ENCODE data around the gene LRSAM1. TPM values are rescaled to one million over a fixed set of nuclear protein-coding genes. Genes with fewer than 3 reads are reported as not detected.

The LRSAM1 gene
- total RNA-seq, 1 donor from 2014 or later = 14.2 TPM

DNA sequence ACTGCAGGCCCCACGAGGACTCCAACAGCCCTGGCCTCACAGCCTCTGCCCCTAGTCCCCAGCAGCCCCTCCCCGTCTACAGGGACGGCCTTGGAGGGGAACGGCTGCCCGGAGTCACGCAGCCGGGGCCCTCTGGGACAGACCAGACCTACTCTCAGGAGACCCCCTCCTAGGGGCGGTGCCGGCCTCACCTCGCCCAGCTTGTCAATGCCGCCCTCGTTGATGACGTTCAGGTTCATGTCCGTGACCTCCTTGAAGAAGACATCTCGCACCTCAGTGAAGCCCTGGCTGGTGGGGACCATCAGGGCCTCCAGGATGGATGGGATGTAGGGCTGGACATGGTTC lies 58.6 kb downstream of the LRSAM1 start:
- intact Hi-C loops (cut with micrococcal nuclease) = no loop called here

DNA sequence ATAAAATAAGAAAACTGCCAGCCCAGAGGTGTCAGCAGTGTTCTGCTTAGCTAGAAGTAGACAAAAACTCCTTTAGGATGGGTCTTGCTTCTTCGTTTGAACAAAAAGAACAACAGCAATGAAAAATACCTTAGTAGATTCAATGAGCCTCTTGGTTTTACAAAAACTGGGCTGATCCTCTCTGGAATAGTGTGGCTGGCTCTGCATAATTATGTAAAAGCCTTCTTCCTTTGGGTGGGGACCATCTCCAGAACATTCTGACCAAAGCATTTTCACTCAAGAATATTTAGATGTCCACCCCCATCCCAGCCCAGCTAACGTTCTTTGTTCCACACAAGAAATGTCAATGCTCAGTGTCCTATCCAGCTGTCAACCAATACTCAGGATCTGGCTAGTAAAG lies 63.2 kb downstream of the LRSAM1 start:
- intact Hi-C loops (cut with micrococcal nuclease) = no loop called here

DNA sequence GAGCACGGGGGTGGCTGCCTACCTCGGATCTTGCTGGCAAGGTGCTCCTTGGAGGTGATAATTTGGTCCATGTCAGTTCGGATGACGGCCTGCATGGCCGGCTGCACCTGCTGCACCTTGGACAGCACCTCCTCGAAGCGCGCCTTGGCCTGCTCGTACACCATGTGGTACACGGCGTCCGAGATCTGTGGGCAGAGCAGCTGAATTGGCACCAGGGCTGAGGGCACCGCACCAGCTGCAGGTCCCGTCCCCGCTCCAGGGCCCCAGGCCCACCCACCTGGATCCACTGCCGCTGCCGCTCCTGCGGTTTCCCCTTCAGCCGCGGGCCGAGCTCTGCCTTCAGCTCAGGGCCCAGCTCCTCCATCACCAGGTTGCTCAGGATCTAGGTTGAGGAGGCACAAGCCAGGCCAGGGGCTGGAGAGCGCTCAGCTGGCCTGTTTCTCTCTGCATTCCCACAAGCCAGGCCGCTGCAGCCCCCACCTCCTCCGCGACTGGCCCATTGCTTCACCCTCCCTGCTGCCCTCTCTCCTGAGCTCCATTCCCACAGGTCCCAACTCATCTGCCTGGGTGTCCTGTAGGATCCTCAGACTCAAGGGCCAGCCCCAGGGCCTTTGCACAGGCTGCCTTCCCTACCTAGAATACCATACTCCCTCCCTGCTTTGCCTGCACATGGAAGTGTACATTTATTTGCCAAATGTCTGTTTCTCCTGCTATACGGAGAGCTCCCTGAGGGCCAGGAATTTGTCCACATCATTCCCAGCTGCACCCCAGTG lies 65.7 kb downstream of the LRSAM1 start:
- intact Hi-C loops (cut with micrococcal nuclease) = no loop called here

DNA sequence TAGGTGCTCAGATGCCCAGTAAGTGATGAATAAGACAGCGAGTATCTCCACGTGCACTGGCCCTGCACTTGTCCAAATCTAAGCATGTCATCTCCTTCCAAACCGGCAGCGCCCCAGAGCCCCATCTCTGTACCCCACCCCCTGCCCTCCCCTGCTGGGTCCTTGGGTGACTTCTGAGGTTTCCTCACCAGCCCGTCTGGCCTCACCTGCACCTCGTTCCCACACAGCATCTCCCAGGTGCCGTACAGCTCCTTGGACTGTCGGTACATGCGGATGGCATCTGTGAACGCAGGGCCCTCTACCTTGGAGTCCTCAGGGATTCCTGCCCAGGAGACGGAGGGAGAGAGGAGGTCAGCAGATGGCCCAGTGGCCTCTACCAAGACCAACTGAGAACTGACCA lies 66.3 kb downstream of the LRSAM1 start:
- intact Hi-C loops (cut with micrococcal nuclease) = no loop called here

DNA sequence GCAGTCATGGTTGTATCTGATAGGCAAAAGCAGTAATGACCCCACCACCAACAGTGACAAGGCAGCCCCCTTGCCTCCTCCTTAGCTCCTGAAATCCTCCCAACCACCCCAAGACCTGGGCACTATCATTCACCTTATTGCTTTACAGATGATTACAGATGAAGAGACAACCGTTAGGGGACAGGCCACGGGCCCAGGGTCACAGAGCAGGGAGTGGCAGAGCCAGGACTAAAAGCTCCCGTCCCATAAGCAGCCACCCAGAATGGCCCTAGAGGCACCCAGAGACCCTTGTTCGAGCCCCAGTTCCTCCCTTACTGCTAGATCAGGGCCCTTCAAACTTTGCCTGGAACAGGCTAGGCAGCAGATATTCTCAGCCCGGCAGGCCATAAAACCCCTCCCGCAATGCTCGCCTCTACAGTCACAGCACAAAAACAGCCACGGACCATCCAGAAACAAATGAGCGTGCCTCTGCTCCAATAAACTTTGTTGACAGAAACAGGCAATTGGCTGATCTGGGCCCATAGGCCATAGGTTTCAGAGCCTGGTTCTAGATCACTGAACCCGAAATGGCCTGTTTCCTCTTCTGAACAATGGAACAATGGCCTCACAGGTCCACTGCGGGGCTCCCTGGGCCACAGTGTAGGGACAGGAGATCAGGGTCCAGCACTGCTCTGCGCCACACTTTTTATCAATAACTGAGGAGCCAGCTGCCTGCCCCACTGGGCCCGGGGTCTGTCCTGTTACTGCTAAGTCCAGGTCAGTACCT lies 67.0 kb downstream of the LRSAM1 start:
- intact Hi-C loops (cut with micrococcal nuclease) = no loop called here

DNA sequence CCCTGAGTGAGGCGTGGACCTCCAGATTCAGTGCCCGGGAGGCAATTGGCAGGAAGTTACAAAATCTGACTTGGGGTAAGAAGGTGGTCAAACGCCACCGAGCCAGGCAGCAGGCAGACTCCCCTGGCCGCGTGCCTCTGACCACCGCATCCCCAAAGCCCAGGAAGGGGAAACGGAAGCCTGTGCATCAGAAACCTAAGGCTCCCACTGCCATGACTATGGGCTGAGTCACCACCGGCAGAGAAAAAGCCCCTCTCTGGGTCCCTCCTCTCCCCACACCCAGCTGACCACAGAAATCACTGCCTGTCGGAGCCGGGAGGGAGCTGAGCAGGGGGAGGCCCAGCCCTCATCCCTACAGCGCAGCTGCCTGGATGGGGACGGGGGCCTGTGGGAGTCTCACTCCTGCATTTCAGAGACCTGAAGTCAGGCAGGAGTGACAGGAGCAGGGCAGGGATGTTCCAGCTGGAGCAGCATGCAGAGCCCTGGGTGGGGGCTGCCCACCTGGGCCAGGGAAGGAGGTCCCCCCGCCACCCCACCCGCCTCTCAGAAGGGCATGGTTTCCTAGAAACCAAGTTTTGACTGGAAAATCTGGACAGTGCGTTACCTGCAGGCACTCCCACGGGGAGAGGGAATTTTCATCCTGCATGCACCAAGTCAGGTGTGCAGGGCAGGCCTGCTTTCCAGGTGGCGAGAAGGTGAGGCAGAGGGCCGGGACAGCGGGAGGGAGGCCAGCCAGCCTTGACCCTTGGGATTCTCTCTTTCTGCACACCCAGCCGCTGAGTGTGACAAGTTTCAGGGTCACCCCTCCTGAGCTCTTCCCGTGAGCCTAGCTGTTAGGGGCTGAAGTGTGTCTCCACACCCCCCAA lies 68.2 kb downstream of the LRSAM1 start:
- intact Hi-C loops (cut with micrococcal nuclease) = no loop called here

DNA sequence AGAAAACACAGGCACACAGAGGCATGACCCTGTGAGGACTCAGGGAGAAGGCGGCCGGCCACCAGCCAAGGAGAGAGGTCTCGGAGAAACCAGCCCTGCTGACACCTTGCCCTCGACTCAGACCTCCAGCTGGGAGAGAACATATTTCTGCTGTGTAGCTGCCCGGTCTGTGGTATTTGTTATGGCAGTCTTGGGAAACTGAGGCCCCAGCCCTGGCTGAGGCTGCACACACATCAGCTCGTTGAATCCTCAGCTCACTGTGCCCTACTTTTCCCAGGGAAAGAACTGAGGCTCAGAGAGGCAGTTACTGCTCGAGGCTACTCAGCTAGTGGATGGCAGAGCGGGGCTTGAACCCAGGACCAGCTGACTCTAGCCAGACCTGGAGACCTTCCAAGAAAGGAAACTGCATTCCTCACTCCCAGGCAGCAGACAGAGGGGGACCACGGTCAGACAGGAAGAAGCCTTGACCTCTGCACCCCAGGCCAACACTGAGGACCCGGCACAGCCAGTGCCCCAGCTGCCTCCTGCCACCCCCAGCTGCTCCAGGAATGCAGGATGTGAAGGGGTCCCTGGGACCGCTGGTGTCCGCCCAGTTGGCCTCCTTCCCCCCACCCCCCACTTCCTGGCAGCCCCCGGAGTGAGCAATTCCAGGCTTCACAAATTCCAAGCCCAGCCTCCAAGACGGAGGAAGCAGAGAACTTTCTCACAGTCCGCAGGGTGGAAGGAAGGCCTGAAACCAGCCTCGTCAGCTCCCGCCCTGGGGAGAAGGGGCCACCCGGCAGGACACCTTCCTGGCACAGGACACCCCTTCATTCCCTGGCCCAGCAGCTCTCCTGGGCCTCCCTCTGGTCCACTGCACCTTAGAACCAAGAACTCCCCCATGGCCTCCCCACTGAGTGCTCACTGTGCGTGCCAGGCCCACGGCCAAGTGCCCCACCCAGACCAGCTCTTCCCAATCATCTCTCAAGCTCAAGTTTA lies 69.9 kb downstream of the LRSAM1 start:
- intact Hi-C loops (cut with micrococcal nuclease) = no loop called here

DNA sequence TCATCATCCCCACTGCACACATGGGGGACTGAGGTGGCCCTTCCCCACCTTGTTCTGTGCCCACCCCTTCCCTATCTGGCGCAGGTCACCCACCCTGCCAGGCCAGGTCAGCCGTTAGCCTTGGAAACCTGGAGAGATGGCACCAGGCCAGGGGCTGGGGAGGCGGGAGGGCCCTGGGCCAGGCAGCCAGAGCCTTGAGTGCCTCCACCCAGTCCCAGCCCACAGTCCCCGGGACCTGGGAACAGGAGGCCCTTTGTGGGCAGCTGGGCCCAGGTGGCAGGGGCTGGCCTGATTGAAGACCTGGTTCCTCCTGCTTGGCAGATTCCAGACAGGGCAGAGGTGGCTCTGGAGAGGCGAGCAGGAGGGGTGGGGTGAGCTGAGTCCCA lies 70.6 kb downstream of the LRSAM1 start:
- intact Hi-C loops (cut with micrococcal nuclease) = no loop called here

DNA sequence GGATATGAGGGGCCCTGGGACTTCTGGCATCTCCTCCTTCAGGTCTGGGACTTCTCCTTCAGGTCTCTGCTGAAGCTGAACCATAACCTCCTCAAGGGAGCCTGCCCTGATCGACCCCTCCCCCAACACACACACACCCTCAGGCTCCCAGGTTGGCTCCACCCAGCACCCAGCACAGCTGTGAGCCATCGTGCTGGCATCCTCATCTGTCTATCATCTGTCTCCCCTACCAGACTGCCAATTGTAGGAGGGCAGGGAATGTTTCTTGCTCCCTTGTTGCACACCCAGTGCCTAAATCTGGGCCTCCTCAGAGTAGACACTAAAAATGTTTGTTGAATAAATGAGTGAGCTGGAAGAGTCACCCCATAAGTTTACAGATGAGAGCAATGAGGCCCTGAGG lies 71.4 kb downstream of the LRSAM1 start:
- intact Hi-C loops (cut with micrococcal nuclease) = no loop called here

DNA sequence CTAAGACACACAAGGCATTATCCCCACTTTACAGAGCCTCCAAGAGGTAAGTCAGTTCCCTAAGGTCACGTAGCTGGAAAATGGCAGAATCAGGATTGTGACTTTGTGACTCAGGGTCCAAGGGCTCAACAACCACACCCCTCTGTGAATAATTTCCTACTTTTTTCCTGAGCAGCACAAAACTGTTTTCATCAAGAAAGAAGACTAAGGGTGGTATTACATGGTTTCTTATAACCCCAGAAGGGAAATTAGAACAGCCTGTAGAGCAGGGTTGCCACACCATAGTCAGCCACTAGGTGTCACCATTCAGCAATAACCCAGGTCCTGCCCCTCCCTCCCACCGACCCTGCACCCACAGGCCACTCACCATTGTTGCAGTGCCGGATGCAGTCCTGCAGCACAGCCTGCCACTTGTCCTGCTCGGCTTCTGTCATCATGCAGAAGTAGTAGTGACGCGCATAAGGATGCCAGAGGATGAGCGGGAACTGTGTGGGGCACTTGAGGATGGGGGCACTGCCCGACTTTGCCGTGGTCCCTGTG lies 72.1 kb downstream of the LRSAM1 start:
- intact Hi-C loops (cut with micrococcal nuclease) = no loop called here

DNA sequence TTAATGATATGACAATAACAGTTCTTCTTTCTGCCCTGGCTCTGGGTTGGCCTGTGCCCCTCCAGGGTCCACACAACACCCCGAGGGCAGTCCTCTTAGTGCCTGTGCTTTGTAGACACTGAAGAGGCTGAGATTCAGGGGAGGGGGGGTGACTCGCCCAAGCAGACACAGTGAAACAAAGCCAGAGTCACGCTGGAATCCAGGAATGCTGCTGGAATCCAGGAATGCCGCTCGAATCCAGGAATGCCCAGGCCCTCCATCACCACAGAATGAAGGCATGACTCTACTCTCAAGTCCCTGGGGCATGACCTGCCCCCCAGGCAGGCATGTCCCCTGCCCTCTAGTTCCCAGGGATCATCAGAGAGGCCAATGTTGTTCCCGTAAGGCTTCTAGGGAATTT lies 73.1 kb downstream of the LRSAM1 start:
- intact Hi-C loops (cut with micrococcal nuclease) = no loop called here

DNA sequence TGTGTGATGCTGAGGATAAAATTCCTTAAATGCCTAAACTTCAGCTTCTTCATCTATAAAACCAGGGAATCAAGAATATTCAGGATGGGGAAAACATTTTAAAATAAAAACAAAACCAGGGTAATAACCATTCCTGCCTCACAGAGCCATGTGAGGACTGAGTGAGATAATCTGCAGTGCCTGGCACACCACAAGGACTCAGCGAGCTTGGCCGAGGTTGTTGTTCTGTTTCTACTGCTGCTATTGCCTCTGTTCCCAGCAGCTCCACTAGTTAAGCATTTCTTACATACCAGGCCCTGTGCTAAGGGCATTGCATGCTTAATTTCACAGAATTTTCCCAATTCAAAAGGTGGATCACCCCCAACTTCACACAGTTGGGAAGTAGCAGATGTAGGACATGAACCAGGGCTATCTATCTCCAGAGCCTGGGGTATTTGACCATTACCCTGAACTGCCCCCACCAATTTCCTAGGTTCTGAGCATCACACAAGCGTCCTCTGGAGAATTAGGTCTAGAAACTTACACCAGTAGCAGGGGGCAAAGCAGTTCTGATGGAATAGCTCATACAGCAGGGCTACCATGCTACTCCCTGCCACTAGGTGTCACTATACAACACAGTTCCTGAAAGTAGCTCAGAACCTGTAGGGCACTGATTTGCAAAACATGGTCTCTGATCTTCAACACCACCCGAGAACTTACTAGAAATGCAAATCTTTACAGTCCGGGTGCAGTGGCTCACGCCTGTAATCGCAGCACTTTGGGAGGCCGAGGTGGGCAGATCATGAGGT lies 74.3 kb downstream of the LRSAM1 start:
- intact Hi-C loops (cut with micrococcal nuclease) = no loop called here

DNA sequence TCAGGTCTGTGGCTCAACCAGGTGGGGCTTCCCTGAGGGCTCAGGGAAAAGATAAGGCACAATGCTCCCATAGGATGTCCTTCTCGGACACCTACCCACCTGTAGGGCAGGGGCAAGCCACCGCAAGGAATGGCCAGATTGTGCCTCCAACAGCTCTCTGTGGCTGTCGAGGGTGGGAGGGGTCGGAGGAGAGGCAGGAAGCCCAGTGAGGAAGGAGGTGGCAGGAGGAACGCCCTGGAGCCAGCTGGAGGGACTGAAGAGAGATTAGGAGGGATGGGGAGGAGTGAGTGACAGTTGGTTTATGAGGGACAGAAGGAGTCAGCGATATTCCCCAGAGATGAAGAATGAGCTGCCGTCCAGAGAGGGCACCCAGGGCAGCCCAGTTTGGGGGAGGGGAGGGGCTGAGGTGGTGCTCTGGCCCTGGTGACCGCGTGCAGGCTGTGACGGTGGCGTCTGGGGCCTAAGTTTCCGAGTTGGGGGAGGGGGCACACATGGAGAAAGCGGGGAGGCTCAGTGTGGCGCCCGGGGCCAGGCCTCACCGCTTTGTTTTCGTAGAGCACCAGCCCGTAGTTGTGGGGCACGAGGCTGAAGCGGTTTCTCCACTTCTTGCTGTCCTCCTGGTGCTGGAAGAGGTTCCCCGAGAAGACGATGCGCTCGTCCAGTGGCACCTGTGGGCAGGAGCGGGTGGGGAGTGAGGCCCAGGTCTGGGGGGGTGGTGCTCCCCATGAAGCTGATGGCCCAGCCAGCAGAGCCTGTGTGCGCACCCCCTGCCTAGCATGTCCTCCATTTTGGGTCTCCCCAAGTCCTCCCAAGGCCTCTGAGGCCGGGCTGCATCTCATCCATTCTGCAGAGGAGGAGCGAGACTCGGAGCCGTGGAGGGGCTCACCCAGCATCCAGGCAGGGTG lies 75.6 kb downstream of the LRSAM1 start:
- intact Hi-C loops (cut with micrococcal nuclease) = no loop called here

DNA sequence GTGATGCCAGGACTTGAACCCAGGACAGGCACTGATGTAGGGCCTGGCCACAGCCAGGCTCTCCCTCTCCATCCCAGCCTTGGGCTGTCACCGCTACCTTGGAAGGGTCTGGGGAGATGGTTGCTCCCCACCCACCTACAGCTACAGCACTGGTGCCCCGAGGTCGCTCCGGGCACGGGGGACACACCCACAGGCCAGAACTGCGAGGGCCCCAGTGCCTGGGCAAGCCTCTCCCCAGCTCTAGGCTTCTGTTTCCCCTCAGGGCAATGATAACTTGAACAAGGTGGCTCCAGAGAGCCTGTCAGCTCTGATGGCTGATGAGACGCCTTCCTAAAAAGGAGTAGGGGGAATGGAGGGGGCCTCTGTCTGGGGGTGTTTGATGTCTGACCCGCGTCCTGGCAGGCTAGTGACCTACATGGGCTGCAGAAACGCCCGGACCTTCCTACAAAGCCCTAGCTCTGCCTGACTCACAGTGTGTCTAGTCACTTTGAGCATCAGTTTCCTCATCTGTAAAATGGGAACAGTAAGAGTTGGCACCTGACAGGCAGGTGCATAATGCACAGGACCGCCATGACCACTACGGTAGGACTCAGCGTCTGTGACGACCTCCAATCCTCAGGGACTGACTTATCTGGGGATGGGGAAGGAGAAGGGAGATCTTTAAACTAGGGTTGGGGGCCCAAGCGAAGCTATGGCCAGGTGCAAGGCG lies 76.4 kb downstream of the LRSAM1 start:
- intact Hi-C loops (cut with micrococcal nuclease) = no loop called here

DNA sequence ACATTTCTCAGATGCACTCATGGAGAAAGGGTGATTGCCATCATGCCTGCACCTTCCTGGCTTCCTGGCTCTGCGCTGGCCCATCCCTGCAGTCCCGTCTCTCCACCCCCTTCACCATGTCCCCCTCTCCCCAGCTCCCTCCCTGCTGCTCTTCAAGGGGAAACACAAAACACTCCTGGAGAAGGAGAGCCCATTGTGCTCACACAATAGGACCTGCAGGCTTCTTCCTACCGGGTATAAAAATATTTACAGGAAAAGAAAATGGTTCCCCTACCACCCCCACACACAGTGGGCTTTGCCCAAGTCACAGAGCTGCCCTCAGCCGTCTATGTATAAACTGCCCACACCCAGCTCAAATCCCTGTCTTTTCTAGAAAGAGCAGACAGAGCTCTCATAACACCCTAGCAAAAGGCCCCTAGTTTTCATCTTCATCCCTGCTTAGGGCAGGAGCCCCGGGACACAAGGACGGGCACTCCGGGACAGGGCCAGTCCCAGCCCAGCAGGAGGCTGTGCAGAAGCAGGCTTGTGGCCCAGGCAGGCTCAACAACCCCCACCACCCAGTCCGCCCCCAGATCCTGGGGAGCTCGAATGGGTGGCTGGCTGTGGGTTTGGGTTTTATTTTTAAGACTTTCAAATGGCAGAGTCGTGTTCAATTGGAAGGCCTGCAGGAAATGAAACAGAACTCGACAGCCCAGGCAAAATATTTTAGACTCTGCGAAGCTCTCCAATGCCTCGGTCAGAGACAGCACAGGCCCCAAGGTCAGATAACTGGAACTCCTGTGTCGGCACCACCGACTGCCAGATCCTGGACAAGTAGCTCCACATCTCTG lies 77.3 kb downstream of the LRSAM1 start:
- intact Hi-C loops (cut with micrococcal nuclease) = no loop called here

DNA sequence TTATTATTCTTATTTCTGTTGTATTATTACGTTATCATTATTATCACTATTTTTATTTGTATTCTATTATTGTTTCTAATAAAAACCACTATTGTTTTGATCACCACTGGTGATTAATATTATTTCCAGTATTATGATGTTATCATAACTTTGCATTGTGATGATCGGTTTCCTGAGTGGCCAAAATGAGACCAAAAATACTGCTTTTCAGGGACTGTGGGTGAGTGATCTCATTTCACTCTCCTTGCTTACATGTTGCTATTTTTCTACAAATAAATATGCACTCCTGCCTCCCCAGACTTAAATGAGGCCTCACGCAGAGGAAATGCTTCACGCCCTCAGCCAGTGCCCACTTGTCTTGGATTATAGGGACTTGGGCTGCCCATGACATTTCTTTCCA lies 78.4 kb downstream of the LRSAM1 start:
- intact Hi-C loops (cut with micrococcal nuclease) = no loop called here

All from T-helper 2 cell treated with Interferon-gamma antibody and Interleukin-4, amounts not matched to agents 100 ng/mL and 5 ng/mL, for 36 hours (primary cell).